PC-3 (cell line): ENCODE data around the gene PLA2G2C. TPM values are rescaled to one million over a fixed set of nuclear protein-coding genes. Genes with fewer than 3 reads are reported as not detected.

Source experiments
- ATAC-seq: fragments of 200-7000 bp; cut with Tn5 transposase; 2 replicates; pipeline ENCODE4 v1.9.1; 2020; ENCODE audit warnings: mild to moderate bottlenecking, moderate library complexity
- BruUV-seq: library from RNA; stranded (reverse); fragments of 400-500 nt; replicated peaks from 2 replicates; lab custom pipeline; 2021; lab: Mats Ljungman, UMichigan
- CTCF ChIA-PET: fragments of 300-600 bp; sonication (Branson Sonifier 250); formaldehyde crosslinking; loops from one replicate; lab custom pipeline; 2022; ENCODE audit warnings: antibody characterized with exemption; lab: Charles Lee
- POLR2A ChIA-PET: fragments of 300-600 bp; sonication (Branson Sonifier 250); formaldehyde crosslinking; loops from one replicate; lab custom pipeline; 2022; ENCODE audit warnings: antibody characterized with exemption; ENCODE audit not compliant: unreplicated experiment; lab: Charles Lee
- DNase-seq: peaks from one replicate; pipeline ENCODE4 v3.0.0-alpha.2; 2015
- H2AFZ ChIP-seq: fragments of 300-600 bp; sonication (generic); 2 replicates; pipeline ENCODE4 v1.6.0; 2016; ENCODE audit warnings: antibody characterized with exemption, low read length
- H3F3A ChIP-seq: fragments of 300-600 bp; sonication (generic); one replicate; pipeline ENCODE4 v1.6.0; 2017; ENCODE audit warnings: antibody characterized with exemption, low read length, control low read depth, mild to moderate bottlenecking; ENCODE audit not compliant: unreplicated experiment
- H3K27ac ChIP-seq: fragments of 300-600 bp; sonication (generic); 2 replicates; pipeline ENCODE4 v1.5.1; 2016; ENCODE audit warnings: mild to moderate bottlenecking, low read length
- H3K27me3 ChIP-seq: fragments of 300-600 bp; sonication (generic); 2 replicates; pipeline ENCODE4 v1.6.1; 2016; ENCODE audit warnings: low read length, mixed read lengths
- H3K36me3 ChIP-seq: fragments of 300-600 bp; sonication (generic); 2 replicates; pipeline ENCODE4 v1.6.1; 2016; ENCODE audit warnings: low read depth, mixed run types, low read length, mixed read lengths
- H3K4me1 ChIP-seq: fragments of 300-600 bp; sonication (generic); 2 replicates; pipeline ENCODE4 v1.5.1; 2016; ENCODE audit warnings: low read length; ENCODE audit not compliant: insufficient read depth
- H3K4me2 ChIP-seq: fragments of 300-600 bp; sonication (generic); 2 replicates; pipeline ENCODE4 v1.6.0; 2016; ENCODE audit warnings: low read length
- H3K4me3 ChIP-seq: fragments of 300-600 bp; sonication (generic); 2 replicates; pipeline ENCODE4 v1.5.1; 2016; ENCODE audit warnings: mild to moderate bottlenecking, low read length, mixed read lengths
- H3K79me2 ChIP-seq: fragments of 300-600 bp; sonication (generic); 2 replicates; pipeline ENCODE4 v1.6.1; 2017; ENCODE audit warnings: low read length, mixed read lengths
- H3K9ac ChIP-seq: fragments of 300-600 bp; sonication (generic); 2 replicates; pipeline ENCODE4 v1.6.0; 2016; ENCODE audit warnings: mild to moderate bottlenecking, low read length
- H3K9me2 ChIP-seq: fragments of 300-600 bp; sonication (generic); replicated peaks from 2 replicates; pipeline ENCODE4 v1.6.1; 2016; ENCODE audit warnings: mixed run types, low read length, mixed read lengths
- H3K9me3 ChIP-seq: fragments of 300-600 bp; sonication (generic); 2 replicates; pipeline ENCODE4 v1.6.1; 2016; ENCODE audit warnings: low read length, mixed read lengths
- H4K20me1 ChIP-seq: fragments of 300-600 bp; sonication (generic); 2 replicates; pipeline ENCODE4 v1.6.1; 2016; ENCODE audit warnings: low read length, mixed read lengths
- CTCF ChIP-seq: fragments of 300-600 bp; sonication (generic); conservative IDR thresholded peaks from 2 replicates; pipeline ENCODE4 v1.5.1; 2017; ENCODE audit warnings: antibody characterized with exemption, low read depth, mild to moderate bottlenecking, low read length
- EZH2 ChIP-seq: fragments of 300-600 bp; sonication (generic); IDR thresholded peaks from one replicate; pipeline ENCODE4 v1.6.1; 2017; ENCODE audit warnings: antibody characterized with exemption, mild to moderate bottlenecking, low read length; ENCODE audit not compliant: unreplicated experiment
- EZH2phosphoT487 ChIP-seq: fragments of 300-600 bp; sonication (generic); IDR thresholded peaks from 2 replicates; pipeline ENCODE4 v1.6.1; 2018; ENCODE audit warnings: mild to moderate bottlenecking, antibody characterized with exemption, low read length, borderline replicate concordance
- intact Hi-C: fragments of 100-400 bp; cut with micrococcal nuclease; formaldehyde crosslinking; loops from 2 replicates; pipeline ENCODE4 v1.9.0; 2023
- total RNA-seq: library from RNA; depleted of rRNA; stranded (reverse); fragments of >200 nt; gene quantifications from 2 replicates; pipeline ENCODE4 v1.2.3, GENCODE V29; 2014

PLA2G2C gene
- total RNA-seq, 1 experiment from 2014 or later: not detected

GRCh38 chr1:20141001-20141400, 45.3 kb downstream of the PLA2G2C start:
- POLR2A ChIA-PET: no interaction called here
- Histone ChIP-seq H3K27me3 (no peaks in the 10 kb centered on the region), H3K36me3 (no peaks in the 10 kb centered on the region), H3K4me2 (no peak overlapping the region), H3K4me1 (peaks cover 36% of the 10 kb centered on the region), H3F3A (no peaks in the 10 kb centered on the region), H3K9me3 (no peaks in the 10 kb centered on the region), H3K9ac (no peak overlapping the region), H3K4me3 (no peak overlapping the region), H3K27ac (no peak overlapping the region), H3K79me2 (no peaks in the 10 kb centered on the region), H2AFZ (no peak overlapping the region), H4K20me1 (no peaks in the 10 kb centered on the region), H3K9me2 (no peaks in the 10 kb centered on the region)
- TF ChIP-seq EZH2phosphoT487: no peak
- no peak for TF ChIP-seq EZH2
- TF ChIP-seq CTCF: no peak
- ATAC-seq (no peak), DNase-seq (no peak)
- intact Hi-C loops: no loop called here
- CTCF ChIA-PET: no interaction called here
- no TSS peak for BruUV-seq

DNA sequence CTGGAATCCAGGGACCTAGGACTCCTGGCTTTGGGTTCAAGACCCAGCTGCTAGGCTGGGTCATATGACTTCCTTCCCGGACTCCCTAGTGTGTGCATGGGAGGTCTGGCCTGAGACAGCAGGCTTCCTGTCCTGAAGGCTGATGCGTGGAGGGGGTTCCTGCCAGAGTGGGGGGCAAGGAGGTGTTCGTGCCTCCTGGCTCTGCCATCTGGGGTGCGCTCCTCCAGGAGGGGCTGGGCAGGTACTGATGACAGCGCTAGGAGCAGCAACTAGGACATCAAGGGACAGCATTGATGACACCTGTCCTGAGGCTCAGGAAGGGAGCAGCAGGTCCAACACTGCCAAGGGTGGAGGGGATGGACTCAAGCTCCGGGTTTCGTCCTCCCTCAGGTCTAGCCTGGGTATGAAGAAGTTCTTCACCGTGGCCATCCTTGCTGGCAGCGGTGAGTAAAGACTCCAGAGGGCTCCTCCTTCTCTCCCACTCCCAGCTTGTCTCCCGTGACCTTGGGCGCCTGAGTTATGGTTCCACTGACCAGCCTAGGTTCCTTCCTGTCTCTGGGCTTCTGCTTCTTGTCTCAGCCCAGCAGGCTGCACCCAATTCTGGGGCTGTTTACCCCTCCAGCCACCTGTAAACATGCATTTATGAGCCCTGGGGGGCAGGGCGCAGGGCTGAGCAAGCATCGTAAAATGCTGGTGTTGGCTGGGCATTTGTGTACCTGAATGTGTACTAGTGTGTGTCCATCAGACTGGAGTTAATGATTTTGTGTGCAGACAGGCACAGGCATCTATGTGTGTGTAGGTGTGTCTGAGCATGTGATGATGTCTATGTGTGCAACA, 46.3 kb downstream of the PLA2G2C start:
- Histone ChIP-seq H4K20me1 (no peaks in the 10 kb centered on the region), H3F3A (no peaks in the 10 kb centered on the region), H3K9ac (no peak overlapping the region), H3K27me3 (no peaks in the 10 kb centered on the region), H3K4me3 (no peak overlapping the region), H3K36me3 (no peaks in the 10 kb centered on the region), H2AFZ (no peak overlapping the region), H3K27ac (no peak overlapping the region), H3K4me1 (peaks cover 38% of the 10 kb centered on the region), H3K4me2 (peak overlapping the region; percentile 22; the same call in 1 of the 2 replicates), H3K9me2 (no peaks in the 10 kb centered on the region), H3K79me2 (no peaks in the 10 kb centered on the region), H3K9me3 (no peaks in the 10 kb centered on the region)
- no TSS peak for BruUV-seq
- ChIA-PET POLR2A (no interaction called here), CTCF (no interaction called here)
- ATAC-seq (peak; percentile 20; the same call in 1 of the 2 replicates), DNase-seq (peak; percentile 34)
- TF ChIP-seq EZH2phosphoT487 (no peak), EZH2 (no peak), CTCF (no peak)
- intact Hi-C loops: no loop called here

GRCh38 chr1:20138961-20139550, 47.3 kb downstream of the PLA2G2C start, which contains the start of gene PLA2G2F:
TSS of gene PLA2G2F (plus strand) at chr1:20139323. CDS start at chr1:20139428, 105 bp downstream.
- H3K27ac ChIP-seq: no peak within 1 kb of the TSS
- peak within 1 kb of the TSS; percentile 22; the same call in 1 of the 2 replicates for H3K4me2 ChIP-seq
- intact Hi-C loops: no loop called here
- TF ChIP-seq CTCF: no peak
- no peak for TF ChIP-seq EZH2phosphoT487
- no peak for TF ChIP-seq EZH2
- H3K9me3 ChIP-seq: no peaks in the 10 kb centered on the region
- CTCF ChIA-PET: no interaction called here
- H4K20me1 ChIP-seq: no peaks in the 10 kb centered on the region
- no peak for ATAC-seq
- no peaks in the 10 kb centered on the region for H3K36me3 ChIP-seq
- H3K9ac ChIP-seq: no peak within 1 kb of the TSS
- POLR2A ChIA-PET: no interaction called here
- H3K79me2 ChIP-seq: no peaks in the 10 kb centered on the region
- no peak within 1 kb of the TSS for H2AFZ ChIP-seq
- no peaks in the 10 kb centered on the region for H3F3A ChIP-seq
- H3K27me3 ChIP-seq: no peaks in the 10 kb centered on the region
- H3K4me3 ChIP-seq: no peak within 1 kb of the TSS
- BruUV-seq: no TSS peak
- no peak for DNase-seq
- no peaks in the 10 kb centered on the region for H3K9me2 ChIP-seq
- peaks cover 41% of the 10 kb centered on the region for H3K4me1 ChIP-seq
